ENCODE results near the gene KCNE4. TPM values are rescaled to one million over a fixed set of nuclear protein-coding genes. Genes with fewer than 3 reads are reported as not detected.

KCNE4 gene
- polyA plus RNA-seq, 1 of the 3 experiments (the other 2 are of a cell fraction): 0.20 TPM

GRCh38 chr2:223100061-223100511 lies 48.1 kb downstream of the KCNE4 start:
- no peaks in the 10 kb centered on the region for H4K20me1 ChIP-seq (ENCODE audit: insufficient read depth)
- H3K9ac ChIP-seq: no peak overlapping the region
- CTCF ChIA-PET: interaction anchor here (1.2 to 5.4 kb wide), 3 partner anchors 18 to 128 kb away, joined by 5 to 37 read pairs (median 29); no protein-coding TSS in a partner anchor
- no peaks in the 10 kb centered on the region for H3K27me3 ChIP-seq (ENCODE audit: insufficient read depth)
- H3K27ac ChIP-seq (ENCODE audit: low read depth in 2 of 2, low read length in 1 of 2): peak overlapping the region; percentile 59 to 78
- TF ChIP-seq FOXJ3 (CRISPR knock-in tag; IDR thresholded peaks at IDR 0.05) (no peak), NRF1 (IDR thresholded peaks at IDR 0.05; ENCODE audit: low read depth, low read length) (no peak), RXRA (IDR thresholded peaks at IDR 0.05; ENCODE audit: borderline replicate concordance, low read depth) (no peak), POLR2AphosphoS5 (IDR thresholded peaks at IDR 0.05; ENCODE audit: low read depth, low read length) (0 out of 2 replicates have a peak, but pooled peaks have one; percentile 30), CTCF (IDR thresholded peaks at IDR 0.05) (no peak), TCF12 (IDR thresholded peaks at IDR 0.05) (peak; percentile 76), MAX (IDR thresholded peaks at IDR 0.05; ENCODE audit: low read depth) (peak; percentile 43; the same call in 1 of the 2 replicates), NFIC (IDR thresholded peaks at IDR 0.05; ENCODE audit: borderline replicate concordance) (peak; percentile 60), EP300 (IDR thresholded peaks at IDR 0.05; ENCODE audit: borderline replicate concordance in 1 of 2, low read depth in 1 of 2, low read length in 1 of 2) (peak in 1 of 2 experiments; percentile 33; a peak in 1 of 4 replicates), SMC3 (IDR thresholded peaks at IDR 0.05; ENCODE audit: low read depth, low read length) (no peak), PBX3 (IDR thresholded peaks at IDR 0.05) (peak; percentile 80)
- DNase-seq: no peak
- no peak overlapping the region for H2AFZ ChIP-seq (ENCODE audit: low read depth)
- POLR2A ChIA-PET: no interaction called here
- H3K9me2 ChIP-seq: no peaks in the 10 kb centered on the region
- no peaks in the 10 kb centered on the region for H3K36me3 ChIP-seq (replicated peaks in 1 of 2; ENCODE audit: control insufficient read depth in 1 of 2, insufficient read depth in 2 of 2, low read length in 1 of 2)
- peaks cover 5% of the 10 kb centered on the region for H3F3A ChIP-seq (replicated peaks; ENCODE audit: insufficient read depth)
- H3K4me1 ChIP-seq (ENCODE audit: control insufficient read depth in 1 of 2, insufficient read depth in 2 of 2, low read depth in 1 of 2, low read length in 1 of 2): peaks cover 16 to 33% of the 10 kb centered on the region in 2 experiments; a peak in 3 of 4 replicates
- H3K4me3 ChIP-seq (ENCODE audit: low read depth in 2 of 2, low read length in 1 of 2): no peak overlapping the region
- 0 out of 2 replicates have a peak overlapping the region, but pooled peaks have one; percentile 1 for H3K4me2 ChIP-seq
- no peaks in the 10 kb centered on the region for H3K79me2 ChIP-seq (ENCODE audit: insufficient read depth)
- 50% methylated on average over 3 of the region's 4 CpGs for WGBS (ENCODE audit: low lambda C conversion rate)
- no peaks in the 10 kb centered on the region for H3K9me3 ChIP-seq

GRCh38 chr2:223101340-223102039 lies 49.5 kb downstream of the KCNE4 start:
- DNase-seq: peak; percentile 42
- TF ChIP-seq SMC3 (IDR thresholded peaks at IDR 0.05; ENCODE audit: low read depth, low read length) (peak; percentile 66), RAD21 (IDR thresholded peaks at IDR 0.05; ENCODE audit: low read length) (peak; percentile 62), CTCF (IDR thresholded peaks at IDR 0.05) (peak; percentile 53), TCF12 (IDR thresholded peaks at IDR 0.05) (peak; percentile 19; the same call in 1 of the 2 replicates), FOSL2 (IDR thresholded peaks at IDR 0.05; ENCODE audit: borderline replicate concordance, low read depth) (no peak), MEF2A (IDR thresholded peaks at IDR 0.05; ENCODE audit: borderline replicate concordance, low read depth) (no peak)
- Histone ChIP-seq H3K4me3 (ENCODE audit: low read depth in 2 of 2, low read length in 1 of 2) (no peak overlapping the region), H3K79me2 (ENCODE audit: insufficient read depth) (no peaks in the 10 kb centered on the region), H3F3A (replicated peaks; ENCODE audit: insufficient read depth) (peaks cover 5% of the 10 kb centered on the region), H3K9me3 (no peaks in the 10 kb centered on the region), H3K27ac (ENCODE audit: low read depth in 2 of 2, low read length in 1 of 2) (peak overlapping the region; percentile 59 to 72; a peak in 3 of 4 replicates), H2AFZ (ENCODE audit: low read depth) (peak overlapping the region; percentile 10; the same call in 1 of the 2 replicates), H3K9ac (no peak overlapping the region), H3K4me2 (no peak overlapping the region), H3K4me1 (ENCODE audit: control insufficient read depth in 1 of 2, insufficient read depth in 2 of 2, low read depth in 1 of 2, low read length in 1 of 2) (peaks cover 16 to 33% of the 10 kb centered on the region in 2 experiments; a peak in 3 of 4 replicates), H4K20me1 (ENCODE audit: insufficient read depth) (no peaks in the 10 kb centered on the region), H3K36me3 (replicated peaks in 1 of 2; ENCODE audit: control insufficient read depth in 1 of 2, insufficient read depth in 2 of 2, low read length in 1 of 2) (no peaks in the 10 kb centered on the region), H3K27me3 (ENCODE audit: insufficient read depth) (no peaks in the 10 kb centered on the region), H3K9me2 (no peaks in the 10 kb centered on the region)
- 77% methylated on average over 4 of the region's 4 CpGs for WGBS (ENCODE audit: low lambda C conversion rate)
- ChIA-PET CTCF (interaction anchor here (0.6 to 5.4 kb wide), 9 partner anchors 10 to 179 kb away, joined by 3 to 37 read pairs (median 4); no protein-coding TSS in a partner anchor), POLR2A (no interaction called here)

Measured in SK-N-SH (cell line).